NCI-H345 treated with DMSO at 0.1 percent for 48 hours (cell line): ENCODE data around the gene CABLES1.
"Not testable (repeated sequence)": the region's sequence is repeated elsewhere in the genome, so short reads cannot be mapped to it uniquely, and the experiment has no call there.

Source experiments
- DNase-seq: peaks from one replicate; lab custom pipeline; 2025; ENCODE audit not compliant: unreplicated experiment; lab: John Stamatoyannopoulos, UW

Gene CABLES1, protein sequence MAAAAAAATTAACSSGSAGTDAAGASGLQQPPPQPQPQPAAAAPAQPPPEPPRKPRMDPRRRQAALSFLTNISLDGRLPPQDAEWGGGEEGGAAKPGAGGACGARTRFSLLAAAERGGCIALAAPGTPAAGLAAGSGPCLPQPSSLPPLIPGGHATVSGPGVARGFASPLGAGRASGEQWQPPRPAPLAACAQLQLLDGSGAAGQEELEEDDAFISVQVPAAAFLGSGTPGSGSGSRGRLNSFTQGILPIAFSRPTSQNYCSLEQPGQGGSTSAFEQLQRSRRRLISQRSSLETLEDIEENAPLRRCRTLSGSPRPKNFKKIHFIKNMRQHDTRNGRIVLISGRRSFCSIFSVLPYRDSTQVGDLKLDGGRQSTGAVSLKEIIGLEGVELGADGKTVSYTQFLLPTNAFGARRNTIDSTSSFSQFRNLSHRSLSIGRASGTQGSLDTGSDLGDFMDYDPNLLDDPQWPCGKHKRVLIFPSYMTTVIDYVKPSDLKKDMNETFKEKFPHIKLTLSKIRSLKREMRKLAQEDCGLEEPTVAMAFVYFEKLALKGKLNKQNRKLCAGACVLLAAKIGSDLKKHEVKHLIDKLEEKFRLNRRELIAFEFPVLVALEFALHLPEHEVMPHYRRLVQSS

GRCh38 chr18:23134780-23135549 lies at the start of gene CABLES1:
Gene CABLES1 (plus strand): TSS chr18:23135485. CDS start chr18:23135763, 278 bp downstream.
- no peak for DNase-seq

DNA sequence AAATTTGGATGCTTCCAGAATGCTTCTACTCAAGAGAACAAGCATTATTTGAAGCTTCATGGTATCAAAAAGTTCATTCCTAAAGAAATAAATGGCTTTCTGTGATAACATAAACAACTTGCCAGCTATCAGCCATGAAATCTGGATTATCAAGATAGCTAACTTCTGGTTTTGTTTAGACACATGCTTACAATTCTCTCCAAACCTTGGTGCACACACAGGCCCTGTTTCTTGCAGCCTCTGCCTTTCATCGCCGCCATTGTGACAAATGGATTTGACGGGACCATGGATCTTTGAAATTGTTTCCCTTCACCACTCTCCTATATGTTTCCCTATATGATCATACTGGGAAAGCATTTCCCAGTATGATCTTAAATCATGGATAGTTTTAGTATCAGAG lies 47.9 kb upstream of the CABLES1 start:
- DNase-seq: no peak

DNA sequence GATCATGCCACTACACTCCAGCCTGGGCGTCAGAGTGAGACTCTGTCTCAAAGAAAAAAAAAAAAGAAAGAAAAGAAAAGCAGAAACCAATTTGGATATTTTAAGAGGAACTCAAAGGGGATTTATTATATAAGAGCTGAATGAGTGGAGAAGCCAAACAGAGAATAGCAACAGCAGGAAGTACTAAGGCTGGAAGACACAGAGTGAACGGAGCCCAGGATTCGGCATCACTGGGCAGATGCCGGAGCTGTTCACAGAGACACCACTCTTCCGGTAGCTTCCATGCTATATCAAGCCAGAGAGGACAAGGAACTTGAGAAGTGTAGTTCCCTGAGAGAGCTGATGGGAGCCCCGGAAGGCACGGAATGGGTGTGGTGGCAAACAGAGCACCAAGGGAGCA lies 47.0 kb upstream of the CABLES1 start:
- no peak for DNase-seq

GRCh38 chr18:23091017-23091993 lies 44.0 kb upstream of the CABLES1 start:
- not testable (repeated sequence) for DNase-seq

DNA sequence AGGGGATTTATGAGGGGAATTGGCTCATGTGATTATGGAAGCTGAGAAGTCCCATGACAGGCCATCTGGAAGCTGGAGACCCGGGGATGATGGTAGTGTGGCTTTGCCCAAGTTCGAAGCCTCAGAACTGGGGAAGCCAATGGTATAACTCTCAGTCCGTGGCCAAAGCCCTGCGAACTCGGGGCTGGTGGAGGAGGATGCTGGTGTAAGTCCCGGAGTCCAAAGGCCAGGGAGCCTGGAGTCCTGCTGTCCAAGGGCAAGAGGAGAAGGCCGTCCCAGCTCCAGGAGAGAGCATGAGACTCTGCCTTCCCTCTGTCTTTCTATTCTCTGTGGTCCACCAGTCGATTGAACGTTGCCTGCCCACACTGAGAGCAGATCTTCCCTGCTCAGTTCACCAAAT lies 43.2 kb upstream of the CABLES1 start:
- DNase-seq: no peak

DNA sequence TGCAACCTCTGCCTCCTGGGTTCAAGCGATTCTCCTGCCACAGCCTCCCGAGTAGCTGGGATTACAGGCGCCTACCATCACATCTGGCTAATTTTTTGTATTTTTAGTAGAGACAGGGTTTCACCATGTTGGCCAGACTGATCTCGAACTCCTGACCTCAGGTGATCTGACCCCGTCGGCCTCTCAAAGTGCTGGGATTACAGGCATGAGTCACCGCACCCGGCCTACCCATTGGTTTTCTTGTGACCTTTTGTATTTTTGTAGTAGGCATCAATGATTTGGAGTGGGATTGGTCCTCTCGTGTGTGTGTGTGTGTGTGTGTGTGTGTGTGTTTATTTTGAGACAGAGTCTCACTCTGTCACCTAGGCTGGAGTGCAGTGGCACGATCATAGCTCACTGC lies 42.2 kb upstream of the CABLES1 start:
- DNase-seq: not testable (repeated sequence)

GRCh38 chr18:23093772-23094171 lies 41.5 kb upstream of the CABLES1 start:
- no peak for DNase-seq

DNA sequence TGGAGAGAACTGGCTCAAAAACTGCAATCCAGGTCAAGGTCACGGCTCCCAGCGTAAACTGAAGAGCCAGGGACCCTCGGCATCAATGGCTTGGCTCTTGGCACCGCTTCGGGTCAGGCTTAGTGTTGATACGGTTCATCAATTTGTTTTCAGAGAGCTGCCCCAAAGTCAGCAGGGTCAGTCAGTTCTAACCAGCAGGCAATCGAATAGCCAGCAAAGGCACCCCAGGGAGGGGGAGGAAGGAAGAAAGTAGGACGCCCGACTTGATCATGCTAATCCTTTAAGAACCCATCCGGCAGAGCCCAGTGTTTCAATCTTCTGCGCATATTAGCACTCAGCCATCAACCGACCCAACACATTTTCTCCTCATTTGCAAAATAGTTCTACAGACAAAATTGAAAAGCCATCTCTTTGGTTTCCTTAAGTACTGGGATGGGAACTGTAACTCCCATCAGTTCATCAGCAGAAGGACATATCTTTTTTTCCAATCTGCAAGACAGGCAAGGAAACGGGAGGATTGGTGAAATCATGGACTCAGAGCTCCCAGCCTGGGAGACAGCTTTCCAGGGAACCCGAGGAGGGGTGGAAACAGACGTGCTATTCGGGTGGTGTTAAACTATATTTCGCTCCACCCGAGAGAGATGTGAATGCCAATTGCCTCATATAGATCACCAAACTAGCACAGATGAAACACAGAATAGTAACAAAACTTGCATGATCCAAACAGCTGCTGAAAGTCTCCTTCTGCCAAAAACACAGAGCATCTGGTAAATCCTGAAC lies 40.7 kb upstream of the CABLES1 start:
- no peak for DNase-seq

DNA sequence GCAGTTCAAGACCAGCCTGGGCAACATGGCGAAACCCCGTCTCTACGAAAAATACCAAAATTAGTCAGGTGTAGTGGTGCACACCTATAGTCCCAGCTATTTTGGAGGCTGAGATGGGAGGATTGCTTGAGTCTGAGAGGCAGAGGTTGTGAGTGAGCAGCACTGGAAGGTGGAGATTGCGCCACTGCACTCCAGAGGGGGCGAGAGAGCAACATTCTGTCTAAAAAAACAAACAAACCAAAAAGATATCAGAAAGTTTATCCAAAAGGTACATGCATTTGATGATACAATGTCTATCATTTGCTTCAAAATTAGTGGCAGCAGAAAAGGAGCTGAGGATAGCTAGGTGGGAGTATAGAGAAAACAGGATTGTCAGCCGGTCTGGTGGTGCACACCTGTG lies 39.8 kb upstream of the CABLES1 start:
- DNase-seq: no peak

DNA sequence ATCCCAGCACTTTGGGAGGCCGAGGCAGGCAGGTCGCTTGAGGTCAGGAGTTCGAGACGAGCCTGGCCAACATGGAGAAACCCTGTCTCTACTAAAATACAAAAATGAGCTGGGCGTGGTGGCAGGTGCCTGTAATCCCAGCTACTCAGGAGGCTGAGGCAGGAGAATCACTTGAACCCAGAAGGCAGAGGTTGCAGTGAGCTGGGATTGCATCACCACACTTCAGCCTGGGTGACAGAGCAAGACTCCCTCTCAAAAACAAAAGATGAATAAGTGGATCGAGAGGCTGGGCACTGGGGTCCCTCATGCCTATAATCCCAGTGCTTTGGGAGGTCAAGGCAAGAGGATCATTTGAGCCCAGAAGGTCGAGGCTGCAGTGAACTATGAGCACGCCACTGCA lies 38.3 kb upstream of the CABLES1 start:
- DNase-seq: not testable (repeated sequence)

DNA sequence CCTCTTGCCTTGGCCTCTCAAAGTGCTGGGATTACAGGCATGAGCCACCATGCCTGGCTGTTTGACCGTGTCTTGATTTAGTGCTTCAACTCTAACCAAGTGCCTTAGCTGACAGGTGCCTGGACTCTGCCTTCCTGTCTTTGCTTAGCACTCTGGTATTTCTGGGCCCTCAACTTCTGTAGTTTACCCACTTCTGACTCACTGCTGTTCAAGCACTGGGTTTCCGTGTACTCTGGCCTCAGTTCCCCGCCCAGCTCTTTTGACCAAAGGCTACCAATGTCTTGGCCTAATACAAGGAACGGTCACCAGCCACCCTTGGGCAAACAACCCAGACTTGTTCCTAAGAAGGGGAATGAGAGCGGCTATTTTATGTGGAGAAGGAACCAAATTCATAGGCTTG lies 35.7 kb upstream of the CABLES1 start:
- DNase-seq: no peak

DNA sequence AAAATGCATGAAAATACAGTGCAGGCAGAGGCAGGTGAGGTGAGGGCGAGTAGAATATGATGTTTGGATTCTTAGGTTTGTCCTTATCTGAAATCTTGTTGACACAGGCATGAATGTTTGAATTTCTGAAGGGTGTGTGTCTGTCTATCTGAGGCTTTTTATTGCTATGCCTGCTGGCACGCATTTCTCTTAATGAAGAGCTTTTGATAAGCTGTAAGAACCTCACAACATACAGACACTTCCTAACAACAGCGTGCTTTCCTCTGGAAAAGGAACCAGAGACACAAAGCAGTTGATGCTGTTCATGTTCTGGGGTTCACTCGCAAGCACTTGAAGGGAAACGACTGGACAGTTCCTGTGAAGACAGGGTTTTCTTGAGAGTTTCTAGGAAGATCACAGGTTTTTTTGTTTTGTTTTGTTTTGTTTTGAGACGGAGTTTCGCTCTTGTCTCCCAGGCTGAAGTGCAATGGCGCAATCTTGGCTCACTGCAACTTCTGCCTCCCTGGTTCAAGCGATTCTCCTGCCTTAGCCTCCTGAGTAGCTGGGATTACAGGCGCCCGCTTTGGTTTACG lies 33.3 kb upstream of the CABLES1 start:
- DNase-seq: no peak

DNA sequence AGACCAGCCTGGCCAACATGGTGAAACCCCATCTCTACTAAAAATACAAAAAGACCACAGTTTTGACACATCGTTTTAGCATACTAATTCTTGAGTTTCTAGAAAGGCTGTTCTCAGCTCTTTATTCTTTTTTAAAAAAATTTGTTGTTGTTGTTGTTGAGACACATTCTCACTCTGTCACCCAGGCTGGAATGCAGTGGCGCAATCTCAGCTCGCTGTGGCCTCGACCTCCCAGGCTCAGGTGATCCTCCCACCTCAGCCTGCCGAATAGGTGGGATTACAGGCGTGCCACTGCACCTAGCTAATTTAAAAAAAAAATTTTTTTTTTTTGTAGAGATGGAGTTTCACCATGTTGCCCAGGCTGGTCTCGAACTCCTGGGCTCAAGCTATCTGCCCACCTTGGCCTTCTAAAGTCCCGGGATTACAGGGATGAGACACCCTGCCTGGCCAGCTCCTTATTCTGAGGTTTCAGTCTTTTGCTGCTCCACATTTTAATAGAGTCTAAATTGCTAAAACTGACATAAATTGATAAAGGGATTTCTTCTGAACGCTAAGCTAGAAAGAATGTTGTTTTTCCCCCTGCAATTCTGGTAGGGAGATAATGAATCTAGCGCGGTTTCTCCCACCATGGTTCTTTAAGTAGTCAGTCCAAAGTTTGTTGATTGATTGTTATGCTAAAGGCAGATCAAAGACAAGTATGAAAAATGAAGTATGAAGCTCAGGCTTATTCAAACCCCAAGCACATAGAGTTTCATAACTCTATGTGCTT lies 32.6 kb upstream of the CABLES1 start:
- no peak for DNase-seq

DNA sequence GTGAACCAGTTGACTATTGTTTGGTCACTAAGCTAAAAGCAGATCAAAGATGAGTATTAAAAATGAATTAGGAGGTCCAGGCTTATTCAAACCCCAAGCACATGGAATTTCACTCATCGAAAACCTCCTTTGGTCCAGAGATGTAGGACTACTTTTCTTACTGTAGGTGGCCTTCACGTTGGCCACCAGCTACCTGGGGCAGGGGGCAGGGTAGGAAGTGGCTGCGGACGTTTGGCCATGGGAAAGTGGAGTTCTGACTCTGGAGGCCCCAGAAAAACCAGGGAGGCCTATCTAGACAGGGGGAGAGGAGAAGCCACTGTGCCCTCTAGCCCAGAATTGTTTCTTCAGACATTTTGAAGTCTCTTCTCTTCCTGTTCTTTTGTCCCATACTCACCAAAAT lies 31.8 kb upstream of the CABLES1 start:
- no peak for DNase-seq

- DNase-seq: no peak
Observed at GRCh38 chr18:23105030-23105429, 30.3 kb upstream of the CABLES1 start.

GRCh38 chr18:23105581-23106219 lies 29.6 kb upstream of the CABLES1 start:
- DNase-seq: no peak

GRCh38 chr18:23106575-23106974 lies 28.7 kb upstream of the CABLES1 start:
- no peak for DNase-seq

GRCh38 chr18:23107718-23108117 lies 27.6 kb upstream of the CABLES1 start:
- no peak for DNase-seq
